Medulla oblongata (tissue), 1 donor: Measurements from ENCODE around the gene SHD.
"Not testable (repeated sequence)": the region's sequence is repeated elsewhere in the genome, so short reads cannot be mapped to it uniquely, and the experiment has no call there.

ENCODE experiments used
- DNase-seq: peaks from one replicate; pipeline ENCODE4 v3.0.0-alpha.2; 2015; ENCODE audit errors: extremely low spot score

Gene SHD

GRCh38 chr19:4267101-4267900 is 11.8 kb upstream of the SHD start:
- DNase-seq: peak; percentile 15

GRCh38 chr19:4267901-4268815 is 10.9 kb upstream of the SHD start:
- no peak for DNase-seq

- DNase-seq: no peak
Observed at GRCh38 chr19:4268816-4269430, 10.1 kb upstream of the SHD start.

- DNase-seq: no peak
Observed at GRCh38 chr19:4272894-4273293, 6.2 kb upstream of the SHD start.

GRCh38 chr19:4274321-4274686 is 4.8 kb upstream of the SHD start:
- DNase-seq: not testable (repeated sequence)

GRCh38 chr19:4277191-4277696 is 1.8 kb upstream of the SHD start:
- DNase-seq: no peak

- DNase-seq: no peak
Observed at GRCh38 chr19:4278010-4278409, 1.1 kb upstream of the SHD start.

- no peak for DNase-seq
Observed at GRCh38 chr19:4279267-4279529, 132 bp downstream of the SHD start.

GRCh38 chr19:4279530-4280422 is 710 bp downstream of the SHD start:
- DNase-seq: no peak

GRCh38 chr19:4284176-4284958 is 5.3 kb downstream of the SHD start:
- DNase-seq: no peak

- no peak for DNase-seq
Observed at GRCh38 chr19:4284974-4285373, 5.9 kb downstream of the SHD start.

GRCh38 chr19:4286141-4286540 is 7.1 kb downstream of the SHD start:
- not testable (repeated sequence) for DNase-seq

- no peak for DNase-seq
Observed at GRCh38 chr19:4288091-4288777, 9.2 kb downstream of the SHD start.

GRCh38 chr19:4291184-4291732 is 12.2 kb downstream of the SHD start:
- no peak for DNase-seq

- no peak for DNase-seq
Observed at GRCh38 chr19:4292515-4292914, 13.4 kb downstream of the SHD start.

- DNase-seq: no peak
Observed at GRCh38 chr19:4294389-4294788, 15.3 kb downstream of the SHD start.

GRCh38 chr19:4295972-4296771 is 17.1 kb downstream of the SHD start:
- DNase-seq: peak; percentile 16

GRCh38 chr19:4297901-4298809 is 19.1 kb downstream of the SHD start:
- DNase-seq: no peak
